ENCODE measurements around the gene ANAPC16.

ANAPC16 gene

GRCh38 chr10:72215611-72216549 lies at the start of gene ANAPC16, which contains the start of gene ASCC1:
TSS of gene ANAPC16 (plus strand) at chr10:72216012. CDS start at chr10:72223915, 7,903 bp downstream.
TSS of gene ASCC1 (minus strand) at chr10:72216276. CDS start at chr10:72213298, 2,978 bp downstream.
- TF ChIP-seq CTCF (conservative IDR thresholded peaks at IDR 0.05; ENCODE audit: low read depth, low read length), result no peak
- peak; percentile 63 for DNase-seq (ENCODE audit: low read depth)
- peak within 1 kb of the TSS; percentile 92 for H3K4me3 ChIP-seq (ENCODE audit: low read length)

GRCh38 chr10:72167118-72167517 lies 48.7 kb upstream of the ANAPC16 start:
- TF ChIP-seq CTCF (conservative IDR thresholded peaks at IDR 0.05; ENCODE audit: low read depth, low read length), result no peak
- no peak overlapping the region for H3K4me3 ChIP-seq (ENCODE audit: low read length)
- DNase-seq (ENCODE audit: low read depth), result no peak

GRCh38 chr10:72170263-72170662 lies 45.5 kb upstream of the ANAPC16 start:
- peak; percentile 23 for DNase-seq (ENCODE audit: low read depth)
- TF ChIP-seq CTCF (conservative IDR thresholded peaks at IDR 0.05; ENCODE audit: low read depth, low read length), result no peak
- no peak overlapping the region for H3K4me3 ChIP-seq (ENCODE audit: low read length)

GRCh38 chr10:72170733-72171132 lies 45.1 kb upstream of the ANAPC16 start:
- no peak for DNase-seq (ENCODE audit: low read depth)
- no peak for TF ChIP-seq CTCF (conservative IDR thresholded peaks at IDR 0.05; ENCODE audit: low read depth, low read length)
- H3K4me3 ChIP-seq (ENCODE audit: low read length), result no peak overlapping the region

GRCh38 chr10:72171175-72171630 lies 44.6 kb upstream of the ANAPC16 start:
- no peak for TF ChIP-seq CTCF (conservative IDR thresholded peaks at IDR 0.05; ENCODE audit: low read depth, low read length)
- no peak overlapping the region for H3K4me3 ChIP-seq (ENCODE audit: low read length)
- peak; percentile 77 for DNase-seq (ENCODE audit: low read depth)

- no peak for DNase-seq (ENCODE audit: low read depth)
- no peak for TF ChIP-seq CTCF (conservative IDR thresholded peaks at IDR 0.05; ENCODE audit: low read depth, low read length)
- no peak overlapping the region for H3K4me3 ChIP-seq (ENCODE audit: low read length)
Observed at GRCh38 chr10:72173262-72173618, 42.6 kb upstream of the ANAPC16 start.

All from retinal pigment epithelial cell (primary cell).